Stimulated activated CD4-positive, alpha-beta T cell treated with anti-CD3 and anti-CD28 coated beads, TNF-alpha, amount 100 ng/mL, for 1 hour (primary cell): ENCODE results near the gene GNAO1.

Experiments used
- DNase-seq, 3 donors: peaks; one replicate each; pipeline ENCODE4 v3.0.0-alpha.2; 2020; ENCODE audit warnings: low read depth in 3 of 3, low spot score in 1 of 3

The GNAO1 gene

GRCh38 chr16:56306690-56307533, 115.6 kb downstream of the GNAO1 start:
- no peak for DNase-seq

- DNase-seq, result no peak
These were observed 116.2 kb downstream of the GNAO1 start for GRCh38 chr16:56307534-56307873.

- no peak for DNase-seq
These were observed 117.7 kb downstream of the GNAO1 start for GRCh38 chr16:56309008-56309407.

- no peak for DNase-seq
These were observed 119.4 kb downstream of the GNAO1 start for GRCh38 chr16:56310690-56311089.

- no peak for DNase-seq
These were observed 120.1 kb downstream of the GNAO1 start for GRCh38 chr16:56311208-56312027.

- DNase-seq, result no peak
These were observed 120.7 kb downstream of the GNAO1 start for GRCh38 chr16:56312028-56312300.

GRCh38 chr16:56312556-56312955, 121.3 kb downstream of the GNAO1 start:
- no peak for DNase-seq

- no peak for DNase-seq
These were observed 123.1 kb downstream of the GNAO1 start for GRCh38 chr16:56314244-56314850.

GRCh38 chr16:56315955-56316354, 124.7 kb downstream of the GNAO1 start:
- no peak for DNase-seq

- DNase-seq, result no peak
These were observed 125.3 kb downstream of the GNAO1 start for GRCh38 chr16:56316545-56316944.

- DNase-seq, result peak; percentile 40 to 65 (median 49)
These were observed 126.9 kb downstream of the GNAO1 start for GRCh38 chr16:56317998-56318826.

GRCh38 chr16:56318827-56319140, 127.5 kb downstream of the GNAO1 start:
- DNase-seq, result no peak

- no peak for DNase-seq
These were observed 128.1 kb downstream of the GNAO1 start for GRCh38 chr16:56319376-56319775.

GRCh38 chr16:56320056-56320455, 128.8 kb downstream of the GNAO1 start:
- DNase-seq, result no peak

- DNase-seq, result no peak
These were observed 129.7 kb downstream of the GNAO1 start for GRCh38 chr16:56320811-56321558.

- DNase-seq, result no peak
These were observed 130.3 kb downstream of the GNAO1 start for GRCh38 chr16:56321571-56321970.

- no peak for DNase-seq
These were observed 133.1 kb downstream of the GNAO1 start for GRCh38 chr16:56324406-56324805.

- no peak for DNase-seq
These were observed 134.7 kb downstream of the GNAO1 start for GRCh38 chr16:56325956-56326355.

- no peak for DNase-seq
These were observed 136.0 kb downstream of the GNAO1 start for GRCh38 chr16:56327071-56327928.

GRCh38 chr16:56327929-56328258, 136.6 kb downstream of the GNAO1 start:
- no peak for DNase-seq
